BE2C (cell line): ENCODE results near the gene MAP3K5.

Source experiments
- DNase-seq: peaks from one replicate; pipeline ENCODE4 v3.0.0-alpha.2; 2020
- H3K27me3 ChIP-seq: fragments of 250-450 bp; sonication (Bioruptor Pico); 2 replicates; pipeline ENCODE4 v1.5.1; 2020; ENCODE audit warnings: mild to moderate bottlenecking
- H3K36me3 ChIP-seq: fragments of 250-450 bp; sonication (Bioruptor Pico); 2 replicates; pipeline ENCODE4 v1.5.1; 2020; ENCODE audit warnings: mild to moderate bottlenecking
- H3K4me1 ChIP-seq: fragments of 250-450 bp; sonication (Bioruptor Pico); 2 replicates; pipeline ENCODE4 v1.5.1; 2020
- H3K4me3 ChIP-seq: 2 replicates; pipeline ENCODE4 v1.5.1; 2011; ENCODE audit warnings: low read depth, low read length
- H3K9me3 ChIP-seq: fragments of 250-450 bp; sonication (Bioruptor Pico); 2 replicates; pipeline ENCODE4 v1.5.1; 2020
- CTCF ChIP-seq: IDR thresholded peaks from 2 replicates; pipeline ENCODE4 v1.5.1; 2012; ENCODE audit warnings: mild to moderate bottlenecking, low read depth, low read length

MAP3K5 gene

DNA sequence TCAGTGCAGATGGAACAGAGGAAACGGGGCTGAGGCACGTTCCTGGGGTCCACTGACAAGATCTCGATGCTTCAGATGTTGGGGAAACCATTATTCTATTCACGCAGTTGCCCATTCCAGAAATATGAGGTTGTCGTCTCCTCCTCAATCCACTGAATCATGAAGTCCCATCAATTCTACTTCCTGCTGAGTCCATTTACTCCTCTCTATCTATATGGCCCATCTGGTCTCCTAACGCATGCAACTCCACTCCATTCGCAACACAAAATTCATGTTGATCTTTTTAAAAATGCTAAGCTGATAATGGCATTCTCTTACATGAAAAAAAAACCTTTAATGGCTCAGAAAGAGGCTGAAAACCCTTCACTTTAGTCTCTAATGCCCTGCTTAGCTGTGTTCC, 37.5 kb downstream of the MAP3K5 start:
- no peak for TF ChIP-seq CTCF
- DNase-seq = no peak
- no peaks in the 10 kb centered on the region for H3K9me3 ChIP-seq
- no peaks in the 10 kb centered on the region for H3K4me1 ChIP-seq
- no peak overlapping the region for H3K4me3 ChIP-seq
- no peaks in the 10 kb centered on the region for H3K36me3 ChIP-seq
- H3K27me3 ChIP-seq = no peaks in the 10 kb centered on the region

DNA sequence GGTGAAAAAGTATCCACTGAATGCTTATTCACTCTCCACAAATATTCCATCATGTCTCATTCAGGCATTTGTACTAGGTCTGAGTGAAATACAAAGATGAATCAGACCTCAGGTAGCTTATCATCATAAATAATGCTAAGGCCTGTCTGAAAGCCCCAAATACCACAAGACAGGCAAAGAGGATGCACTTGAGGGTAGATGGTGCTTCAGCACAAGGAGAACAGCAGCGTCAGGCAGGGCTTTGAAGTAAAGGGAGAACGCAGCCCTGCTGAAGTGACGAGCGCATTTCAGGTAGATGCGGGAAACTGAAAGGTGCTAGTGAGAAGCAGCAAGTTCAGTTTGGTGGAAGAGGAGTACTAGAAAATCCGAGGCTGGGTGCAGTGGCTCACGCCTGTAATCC, 38.7 kb downstream of the MAP3K5 start:
- Histone ChIP-seq H3K9me3 (no peaks in the 10 kb centered on the region), H3K4me1 (no peaks in the 10 kb centered on the region), H3K27me3 (no peaks in the 10 kb centered on the region), H3K4me3 (no peak overlapping the region), H3K36me3 (no peaks in the 10 kb centered on the region)
- DNase-seq = no peak
- no peak for TF ChIP-seq CTCF

DNA sequence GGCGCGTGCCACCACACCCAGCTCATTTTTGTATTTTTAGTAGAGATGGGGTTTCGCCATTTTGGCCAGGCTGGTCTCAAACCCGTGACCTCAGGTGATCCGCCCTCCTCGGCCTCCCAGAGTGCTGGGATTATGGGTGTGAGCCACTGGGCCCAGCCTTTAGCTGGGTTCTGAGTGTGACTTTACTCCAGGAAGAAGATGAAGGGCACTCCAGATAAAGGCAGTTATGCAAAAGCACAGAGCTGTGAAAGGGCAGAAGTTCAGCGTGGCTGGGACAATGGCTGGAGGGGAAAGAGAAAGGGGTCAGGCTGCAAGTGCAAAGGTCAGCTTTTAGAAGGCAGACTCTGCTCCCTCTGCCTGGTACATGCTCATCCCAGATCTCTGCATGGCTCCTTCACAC, 39.7 kb downstream of the MAP3K5 start:
- Histone ChIP-seq H3K4me1 (no peaks in the 10 kb centered on the region), H3K27me3 (no peaks in the 10 kb centered on the region), H3K9me3 (no peaks in the 10 kb centered on the region), H3K4me3 (no peak overlapping the region), H3K36me3 (no peaks in the 10 kb centered on the region)
- DNase-seq = no peak
- no peak for TF ChIP-seq CTCF

DNA sequence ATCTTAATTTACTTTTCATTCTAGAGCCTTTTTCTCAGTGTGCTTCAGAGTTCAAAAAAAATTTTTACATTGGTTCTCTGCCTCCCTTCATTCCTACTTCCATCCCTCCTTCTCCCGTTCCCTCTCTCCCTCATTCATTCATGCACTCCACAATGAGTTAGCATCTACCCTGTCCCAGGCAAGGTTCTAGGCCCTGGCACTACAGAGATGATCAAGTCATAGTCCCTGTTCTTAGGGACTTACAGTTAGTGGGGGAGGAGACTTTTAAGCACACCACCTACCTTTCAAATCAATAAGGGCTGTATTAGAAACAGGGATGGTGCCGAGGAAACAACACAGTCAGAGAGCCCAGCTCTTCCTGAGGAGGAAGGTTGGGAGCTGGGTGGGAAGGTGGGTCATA, 40.3 kb downstream of the MAP3K5 start:
- Histone ChIP-seq H3K4me3 (no peak overlapping the region), H3K4me1 (no peaks in the 10 kb centered on the region), H3K9me3 (no peaks in the 10 kb centered on the region), H3K27me3 (no peaks in the 10 kb centered on the region), H3K36me3 (no peaks in the 10 kb centered on the region)
- no peak for TF ChIP-seq CTCF
- no peak for DNase-seq

- H3K4me3 ChIP-seq = no peak overlapping the region
- no peak for DNase-seq
- H3K27me3 ChIP-seq = no peaks in the 10 kb centered on the region
- no peaks in the 10 kb centered on the region for H3K36me3 ChIP-seq
- H3K9me3 ChIP-seq = no peaks in the 10 kb centered on the region
- H3K4me1 ChIP-seq = no peaks in the 10 kb centered on the region
- TF ChIP-seq CTCF = no peak
Measured at GRCh38 chr6:136751522-136751956, 40.7 kb downstream of the MAP3K5 start.

- no peak for DNase-seq
- Histone ChIP-seq H3K4me1 (no peaks in the 10 kb centered on the region), H3K9me3 (no peaks in the 10 kb centered on the region), H3K36me3 (no peaks in the 10 kb centered on the region), H3K27me3 (no peaks in the 10 kb centered on the region), H3K4me3 (no peak overlapping the region)
- no peak for TF ChIP-seq CTCF
Measured at GRCh38 chr6:136750696-136751521, 41.4 kb downstream of the MAP3K5 start.
